SK-N-SH (cell line): ENCODE measurements around the gene CDKN2B-AS1. TPM values are rescaled to one million over a fixed set of nuclear protein-coding genes. Genes with fewer than 3 reads are reported as not detected.

ENCODE experiments used
- CTCF ChIA-PET: fragments of 300-600, 350-600 bp; formaldehyde crosslinking; extraction: SDS; loops from one replicate; lab custom pipeline; 2021; lab: Yijun Ruan, JAX
- POLR2A ChIA-PET: fragments of 350-600 bp; sonication (Branson Sonifier 250); formaldehyde crosslinking; extraction: SDS; loops from one replicate; lab custom pipeline; 2020; ENCODE audit warnings: antibody characterized with exemption, inconsistent platforms; lab: Yijun Ruan, JAX
- DNase-seq: peaks from one replicate; pipeline ENCODE4 v3.0.0; 2012
- H2AFZ ChIP-seq: fragments of 200-600 bp; sonication (generic); 2 replicates; pipeline ENCODE4 v1.8.1; 2016; ENCODE audit warnings: antibody characterized with exemption, mild to moderate bottlenecking, low read depth
- H3F3A ChIP-seq: fragments of 200-600 bp; sonication (generic); replicated peaks from 2 replicates; pipeline ENCODE3; 2016; ENCODE audit warnings: antibody characterized with exemption, mild to moderate bottlenecking; ENCODE audit not compliant: insufficient read depth
- H3K27ac ChIP-seq, 2 experiments: fragments of 200-500 bp in 1 of 2; fragments of 200-600 bp in 1 of 2; sonication (Bioruptor generic) in 1 of 2; sonication (generic), shearing (Covaris generic) in 1 of 2; 2 replicates each; pipeline versions ENCODE4 v1.5.1 to v1.6.1; 2014 to 2016; ENCODE audit warnings: low read depth in 2 of 2, inconsistent platforms in 1 of 2, low read length in 1 of 2, mild to moderate bottlenecking in 1 of 2, mixed read lengths in 1 of 2
- H3K27me3 ChIP-seq: fragments of 200-600 bp; sonication (generic), shearing (Covaris generic); 2 replicates; pipeline ENCODE4 v1.6.1; 2016; ENCODE audit warnings: mixed run types; ENCODE audit not compliant: insufficient read depth
- H3K36me3 ChIP-seq, 2 experiments: fragments of 200-500 bp in 1 of 2; fragments of 200-600 bp in 1 of 2; sonication (Bioruptor generic) in 1 of 2; sonication (generic) in 1 of 2; replicated peaks in 1 of 2; 2 replicates each; pipeline versions ENCODE3 to v1.5.1; 2014 to 2016; ENCODE audit warnings: low read length in 1 of 2, mild to moderate bottlenecking in 1 of 2; ENCODE audit not compliant: insufficient read depth in 2 of 2, control insufficient read depth in 1 of 2
- H3K4me1 ChIP-seq, 2 experiments: fragments of 200-500 bp in 1 of 2; fragments of 200-600 bp in 1 of 2; sonication (Bioruptor generic) in 1 of 2; sonication (generic), shearing (Covaris generic) in 1 of 2; 2 replicates each; pipeline versions ENCODE4 v1.5.1 to v1.6.1; 2014 to 2016; ENCODE audit warnings: low read depth in 1 of 2, low read length in 1 of 2, mixed run types in 1 of 2; ENCODE audit not compliant: insufficient read depth in 2 of 2, control insufficient read depth in 1 of 2
- H3K4me2 ChIP-seq: fragments of 200-600 bp; sonication (generic), shearing (Covaris generic); 2 replicates; pipeline ENCODE4 v1.6.1; 2017; ENCODE audit warnings: mixed run types
- H3K4me3 ChIP-seq, 2 experiments: fragments of 200-500 bp in 1 of 2; fragments of 200-600 bp in 1 of 2; sonication (Bioruptor generic) in 1 of 2; sonication (generic), shearing (Covaris generic) in 1 of 2; 2 replicates each; pipeline versions ENCODE4 v1.5.1 to v1.8.1; 2014 to 2016; ENCODE audit warnings: low read depth in 2 of 2, inconsistent platforms in 1 of 2, low read length in 1 of 2, mild to moderate bottlenecking in 1 of 2, mixed read lengths in 1 of 2, moderate library complexity in 1 of 2
- H3K79me2 ChIP-seq: fragments of 200-600 bp; sonication (generic); 2 replicates; pipeline ENCODE4 v1.8.1; 2017; ENCODE audit warnings: mild to moderate bottlenecking; ENCODE audit not compliant: insufficient read depth
- H3K9ac ChIP-seq: fragments of 200-600 bp; sonication (generic); 2 replicates; pipeline ENCODE4 v1.6.1; 2017; ENCODE audit warnings: mixed run types
- H3K9me2 ChIP-seq: fragments of 200-600 bp; sonication (generic); 2 replicates; pipeline ENCODE4 v1.6.1; 2017; ENCODE audit warnings: mixed run types
- H3K9me3 ChIP-seq: fragments of 200-600 bp; sonication (generic); 2 replicates; pipeline ENCODE4 v1.6.1; 2017; ENCODE audit warnings: mixed run types, mild to moderate bottlenecking, moderate library complexity
- H4K20me1 ChIP-seq: fragments of 200-600 bp; sonication (generic); 2 replicates; pipeline ENCODE4 v1.6.1; 2017; ENCODE audit warnings: mild to moderate bottlenecking, mixed run types; ENCODE audit not compliant: insufficient read depth
- CHD2 ChIP-seq: fragments of 150-350 bp; IDR thresholded peaks from 2 replicates; pipeline ENCODE4 v1.6.1; 2018; ENCODE audit warnings: low read length; ENCODE audit not compliant: partially characterized antibody
- EP300 ChIP-seq, 2 experiments: IDR thresholded peaks; 2 replicates each; pipeline versions ENCODE4 v1.4.0 to v1.6.1; 2012; ENCODE audit warnings: borderline replicate concordance in 1 of 2, low read depth in 1 of 2, low read length in 1 of 2
- GATA2 ChIP-seq: sonication (generic); formaldehyde crosslinking; IDR thresholded peaks from 2 replicates; pipeline ENCODE4 v1.5.0; 2020; ENCODE audit warnings: mild to moderate bottlenecking, missing genetic modification reagents
- MEF2A ChIP-seq: IDR thresholded peaks from 2 replicates; pipeline ENCODE4 v1.4.0; 2012; ENCODE audit warnings: low read depth, borderline replicate concordance
- POLR2AphosphoS5 ChIP-seq: IDR thresholded peaks from 2 replicates; pipeline ENCODE4 v1.6.1; 2012; ENCODE audit warnings: low read depth, low read length
- RAD21 ChIP-seq: IDR thresholded peaks from 2 replicates; pipeline ENCODE4 v1.6.1; 2012; ENCODE audit warnings: mild to moderate bottlenecking, low read length
- RFX5 ChIP-seq: IDR thresholded peaks from 2 replicates; pipeline ENCODE4 v1.6.1; 2012; ENCODE audit warnings: mild to moderate bottlenecking, improper control_type of control experiment, low read length
- RXRA ChIP-seq: IDR thresholded peaks from 2 replicates; pipeline ENCODE4 v1.4.0; 2012; ENCODE audit warnings: low read depth, mild to moderate bottlenecking, borderline replicate concordance
- SMC3 ChIP-seq: IDR thresholded peaks from 2 replicates; pipeline ENCODE4 v1.6.1; 2012; ENCODE audit warnings: low read depth, low read length, improper control_type of control experiment
- TAF1 ChIP-seq: IDR thresholded peaks from 2 replicates; pipeline ENCODE4 v1.6.1; 2012; ENCODE audit warnings: low read depth, mild to moderate bottlenecking, low read length, moderate library complexity, borderline replicate concordance
- TEAD4 ChIP-seq: IDR thresholded peaks from 2 replicates; pipeline ENCODE4 v1.4.0; 2012; ENCODE audit warnings: mild to moderate bottlenecking, borderline replicate concordance; ENCODE audit not compliant: insufficient read depth
- WGBS: methylation state at CpG from one replicate; pipeline ENCODE4 v1.1.6; 2017; ENCODE audit warnings: low lambda C conversion rate; 5-methylcytosine and 5-hydroxymethylcytosine counted together
- polyA plus RNA-seq, 3 experiments: library from polyadenylated mRNA; depleted of rRNA; stranded (reverse); fragments of >200 nt; gene quantifications; 2 replicates each; pipeline ENCODE4 v1.2.3, GENCODE V29; 2012
- TF ChIP-seq, protein P1 (sequence below): IDR thresholded peaks from 2 replicates; pipeline ENCODE4 v1.6.1; 2012; ENCODE audit warnings: mild to moderate bottlenecking, low read depth, low read length, moderate library complexity
- TF ChIP-seq, protein P2 (sequence below): fragments of 200-600 bp; sonication (generic); IDR thresholded peaks from 2 replicates; pipeline ENCODE4 v1.6.1; 2017; ENCODE audit warnings: antibody characterized with exemption, mild to moderate bottlenecking, moderate library complexity
- TF ChIP-seq, protein P3 (sequence below): IDR thresholded peaks from 2 replicates; pipeline ENCODE4 v1.4.0; 2012; ENCODE audit warnings: low read depth
- TF ChIP-seq, protein P4 (sequence below): IDR thresholded peaks from 2 replicates; pipeline ENCODE4 v1.4.0; 2012; ENCODE audit warnings: low read depth, borderline replicate concordance
- TF ChIP-seq, protein P5 (sequence below): IDR thresholded peaks from 2 replicates; pipeline ENCODE4; 2012
- TF ChIP-seq, protein P6 (sequence below): fragments of 150-350 bp; IDR thresholded peaks from 2 replicates; pipeline ENCODE4 v1.6.1; 2016; ENCODE audit warnings: mild to moderate bottlenecking, low read depth, low read length

Gene CDKN2B-AS1
- polyA plus RNA-seq, 1 of the 3 experiments (the other 2 are of a cell fraction) = 0.25 TPM

DNA sequence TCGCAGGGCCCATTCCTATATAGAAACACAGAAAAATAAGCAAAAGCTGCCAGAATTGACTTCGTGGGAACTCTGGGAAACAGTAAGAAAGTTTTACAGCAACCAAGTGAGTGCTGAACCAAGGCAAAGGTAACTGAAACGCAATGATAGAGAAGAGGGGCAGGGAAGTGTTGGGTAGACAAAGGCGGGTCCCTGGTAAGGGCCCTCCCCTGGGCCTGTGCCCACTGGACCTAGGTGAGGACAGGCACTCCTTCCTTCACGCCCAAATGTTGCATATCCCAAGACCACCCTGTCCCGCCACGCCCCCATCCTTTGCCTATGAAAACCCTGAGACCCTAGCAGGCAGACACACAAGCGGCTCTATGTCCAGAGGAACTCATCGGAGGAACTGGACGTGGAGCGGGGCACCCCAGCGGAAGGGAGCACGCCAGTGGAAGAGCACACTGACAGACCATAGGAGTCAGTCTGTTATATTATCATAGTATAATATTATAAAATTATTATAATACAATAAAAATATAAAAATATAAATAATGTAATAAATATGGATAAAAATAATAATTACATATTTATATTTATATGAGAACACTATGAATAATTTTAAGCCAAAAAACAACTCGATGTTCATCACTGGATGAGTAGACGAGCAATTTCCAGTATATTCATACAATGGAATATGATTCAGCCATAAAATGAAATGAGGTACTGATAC, 28.3 kb upstream of the CDKN2B-AS1 start:
- Histone ChIP-seq H3K79me2 (no peaks in the 10 kb centered on the region), H3K9ac (no peak overlapping the region), H3K27ac (no peak overlapping the region), H3F3A (peaks cover 4% of the 10 kb centered on the region), H3K9me2 (no peaks in the 10 kb centered on the region), H3K4me1 (peaks cover 0 to 11% of the 10 kb centered on the region in 2 experiments; a peak in 1 of 4 replicates), H3K36me3 (no peaks in the 10 kb centered on the region), H3K4me2 (no peak overlapping the region), H3K4me3 (no peak overlapping the region; a peak in 1 of 4 replicates), H2AFZ (no peak overlapping the region), H3K9me3 (no peaks in the 10 kb centered on the region), H3K27me3 (peaks cover 49% of the 10 kb centered on the region), H4K20me1 (no peaks in the 10 kb centered on the region)
- ChIA-PET CTCF (interaction anchor here (0.7 to 1.2 kb wide), 2 partner anchors 99 to 152 kb away, joined by 3 to 6 read pairs; no protein-coding TSS in a partner anchor), POLR2A (no interaction called here)
- WGBS = 57% methylated on average over 15 of the region's 15 CpGs
- DNase-seq = no peak
- TF ChIP-seq, protein P1, sequence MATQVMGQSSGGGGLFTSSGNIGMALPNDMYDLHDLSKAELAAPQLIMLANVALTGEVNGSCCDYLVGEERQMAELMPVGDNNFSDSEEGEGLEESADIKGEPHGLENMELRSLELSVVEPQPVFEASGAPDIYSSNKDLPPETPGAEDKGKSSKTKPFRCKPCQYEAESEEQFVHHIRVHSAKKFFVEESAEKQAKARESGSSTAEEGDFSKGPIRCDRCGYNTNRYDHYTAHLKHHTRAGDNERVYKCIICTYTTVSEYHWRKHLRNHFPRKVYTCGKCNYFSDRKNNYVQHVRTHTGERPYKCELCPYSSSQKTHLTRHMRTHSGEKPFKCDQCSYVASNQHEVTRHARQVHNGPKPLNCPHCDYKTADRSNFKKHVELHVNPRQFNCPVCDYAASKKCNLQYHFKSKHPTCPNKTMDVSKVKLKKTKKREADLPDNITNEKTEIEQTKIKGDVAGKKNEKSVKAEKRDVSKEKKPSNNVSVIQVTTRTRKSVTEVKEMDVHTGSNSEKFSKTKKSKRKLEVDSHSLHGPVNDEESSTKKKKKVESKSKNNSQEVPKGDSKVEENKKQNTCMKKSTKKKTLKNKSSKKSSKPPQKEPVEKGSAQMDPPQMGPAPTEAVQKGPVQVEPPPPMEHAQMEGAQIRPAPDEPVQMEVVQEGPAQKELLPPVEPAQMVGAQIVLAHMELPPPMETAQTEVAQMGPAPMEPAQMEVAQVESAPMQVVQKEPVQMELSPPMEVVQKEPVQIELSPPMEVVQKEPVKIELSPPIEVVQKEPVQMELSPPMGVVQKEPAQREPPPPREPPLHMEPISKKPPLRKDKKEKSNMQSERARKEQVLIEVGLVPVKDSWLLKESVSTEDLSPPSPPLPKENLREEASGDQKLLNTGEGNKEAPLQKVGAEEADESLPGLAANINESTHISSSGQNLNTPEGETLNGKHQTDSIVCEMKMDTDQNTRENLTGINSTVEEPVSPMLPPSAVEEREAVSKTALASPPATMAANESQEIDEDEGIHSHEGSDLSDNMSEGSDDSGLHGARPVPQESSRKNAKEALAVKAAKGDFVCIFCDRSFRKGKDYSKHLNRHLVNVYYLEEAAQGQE = no peak
- no peak for TF ChIP-seq RFX5
- TF ChIP-seq, protein P2, sequence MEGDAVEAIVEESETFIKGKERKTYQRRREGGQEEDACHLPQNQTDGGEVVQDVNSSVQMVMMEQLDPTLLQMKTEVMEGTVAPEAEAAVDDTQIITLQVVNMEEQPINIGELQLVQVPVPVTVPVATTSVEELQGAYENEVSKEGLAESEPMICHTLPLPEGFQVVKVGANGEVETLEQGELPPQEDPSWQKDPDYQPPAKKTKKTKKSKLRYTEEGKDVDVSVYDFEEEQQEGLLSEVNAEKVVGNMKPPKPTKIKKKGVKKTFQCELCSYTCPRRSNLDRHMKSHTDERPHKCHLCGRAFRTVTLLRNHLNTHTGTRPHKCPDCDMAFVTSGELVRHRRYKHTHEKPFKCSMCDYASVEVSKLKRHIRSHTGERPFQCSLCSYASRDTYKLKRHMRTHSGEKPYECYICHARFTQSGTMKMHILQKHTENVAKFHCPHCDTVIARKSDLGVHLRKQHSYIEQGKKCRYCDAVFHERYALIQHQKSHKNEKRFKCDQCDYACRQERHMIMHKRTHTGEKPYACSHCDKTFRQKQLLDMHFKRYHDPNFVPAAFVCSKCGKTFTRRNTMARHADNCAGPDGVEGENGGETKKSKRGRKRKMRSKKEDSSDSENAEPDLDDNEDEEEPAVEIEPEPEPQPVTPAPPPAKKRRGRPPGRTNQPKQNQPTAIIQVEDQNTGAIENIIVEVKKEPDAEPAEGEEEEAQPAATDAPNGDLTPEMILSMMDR = no peak
- TF ChIP-seq, protein P3, sequence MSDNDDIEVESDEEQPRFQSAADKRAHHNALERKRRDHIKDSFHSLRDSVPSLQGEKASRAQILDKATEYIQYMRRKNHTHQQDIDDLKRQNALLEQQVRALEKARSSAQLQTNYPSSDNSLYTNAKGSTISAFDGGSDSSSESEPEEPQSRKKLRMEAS = no peak
- TF ChIP-seq SMC3 = no peak
- TF ChIP-seq, protein P4, sequence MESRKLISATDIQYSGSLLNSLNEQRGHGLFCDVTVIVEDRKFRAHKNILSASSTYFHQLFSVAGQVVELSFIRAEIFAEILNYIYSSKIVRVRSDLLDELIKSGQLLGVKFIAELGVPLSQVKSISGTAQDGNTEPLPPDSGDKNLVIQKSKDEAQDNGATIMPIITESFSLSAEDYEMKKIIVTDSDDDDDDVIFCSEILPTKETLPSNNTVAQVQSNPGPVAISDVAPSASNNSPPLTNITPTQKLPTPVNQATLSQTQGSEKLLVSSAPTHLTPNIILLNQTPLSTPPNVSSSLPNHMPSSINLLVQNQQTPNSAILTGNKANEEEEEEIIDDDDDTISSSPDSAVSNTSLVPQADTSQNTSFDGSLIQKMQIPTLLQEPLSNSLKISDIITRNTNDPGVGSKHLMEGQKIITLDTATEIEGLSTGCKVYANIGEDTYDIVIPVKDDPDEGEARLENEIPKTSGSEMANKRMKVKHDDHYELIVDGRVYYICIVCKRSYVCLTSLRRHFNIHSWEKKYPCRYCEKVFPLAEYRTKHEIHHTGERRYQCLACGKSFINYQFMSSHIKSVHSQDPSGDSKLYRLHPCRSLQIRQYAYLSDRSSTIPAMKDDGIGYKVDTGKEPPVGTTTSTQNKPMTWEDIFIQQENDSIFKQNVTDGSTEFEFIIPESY = no peak
- TF ChIP-seq TAF1 = no peak
- TF ChIP-seq GATA2 (CRISPR knock-in tag) = no peak
- TF ChIP-seq MEF2A = no peak
- TF ChIP-seq, protein P5, sequence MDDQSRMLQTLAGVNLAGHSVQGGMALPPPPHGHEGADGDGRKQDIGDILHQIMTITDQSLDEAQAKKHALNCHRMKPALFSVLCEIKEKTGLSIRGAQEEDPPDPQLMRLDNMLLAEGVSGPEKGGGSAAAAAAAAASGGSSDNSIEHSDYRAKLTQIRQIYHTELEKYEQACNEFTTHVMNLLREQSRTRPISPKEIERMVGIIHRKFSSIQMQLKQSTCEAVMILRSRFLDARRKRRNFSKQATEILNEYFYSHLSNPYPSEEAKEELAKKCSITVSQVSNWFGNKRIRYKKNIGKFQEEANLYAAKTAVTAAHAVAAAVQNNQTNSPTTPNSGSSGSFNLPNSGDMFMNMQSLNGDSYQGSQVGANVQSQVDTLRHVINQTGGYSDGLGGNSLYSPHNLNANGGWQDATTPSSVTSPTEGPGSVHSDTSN = no peak
- no peak for TF ChIP-seq EP300 (IDR thresholded peaks at IDR 0.05; ENCODE audit: borderline replicate concordance in 1 of 2, low read depth in 1 of 2, low read length in 1 of 2)
- TF ChIP-seq POLR2AphosphoS5 = no peak
- TF ChIP-seq RXRA = no peak
- no peak for TF ChIP-seq TEAD4
- TF ChIP-seq, protein P6, sequence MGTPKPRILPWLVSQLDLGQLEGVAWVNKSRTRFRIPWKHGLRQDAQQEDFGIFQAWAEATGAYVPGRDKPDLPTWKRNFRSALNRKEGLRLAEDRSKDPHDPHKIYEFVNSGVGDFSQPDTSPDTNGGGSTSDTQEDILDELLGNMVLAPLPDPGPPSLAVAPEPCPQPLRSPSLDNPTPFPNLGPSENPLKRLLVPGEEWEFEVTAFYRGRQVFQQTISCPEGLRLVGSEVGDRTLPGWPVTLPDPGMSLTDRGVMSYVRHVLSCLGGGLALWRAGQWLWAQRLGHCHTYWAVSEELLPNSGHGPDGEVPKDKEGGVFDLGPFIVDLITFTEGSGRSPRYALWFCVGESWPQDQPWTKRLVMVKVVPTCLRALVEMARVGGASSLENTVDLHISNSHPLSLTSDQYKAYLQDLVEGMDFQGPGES = no peak
- TF ChIP-seq RAD21 = no peak
- no peak for TF ChIP-seq CHD2
